Hepatocyte (in vitro differentiated cells): Measurements from ENCODE around the gene BSDC1. TPM values are rescaled to one million over a fixed set of nuclear protein-coding genes. Genes with fewer than 3 reads are reported as not detected.
"Not testable (repeated sequence)": the region's sequence is repeated elsewhere in the genome, so short reads cannot be mapped to it uniquely, and the experiment has no call there.

Experiments used
- DNase-seq: peaks from one replicate; pipeline ENCODE4 v3.0.0-alpha.2; 2016; ENCODE audit warnings: low spot score
- H2AFZ ChIP-seq: fragments of 200-600 bp; sonication (generic); 2 replicates; pipeline ENCODE4 v1.6.0; 2016; ENCODE audit warnings: antibody characterized with exemption, mild to moderate bottlenecking
- H3K27ac ChIP-seq: fragments of 200-600 bp; sonication (generic); 2 replicates; pipeline ENCODE4 v1.5.1; 2016; ENCODE audit warnings: mild to moderate bottlenecking
- H3K27me3 ChIP-seq: fragments of 200-600 bp; sonication (generic); 2 replicates; pipeline ENCODE4 v1.6.1; 2016
- H3K36me3 ChIP-seq: fragments of 200-600 bp; sonication (generic); replicated peaks from 2 replicates; pipeline ENCODE4 v1.5.1; 2016; ENCODE audit warnings: low read depth; ENCODE audit not compliant: insufficient read depth
- H3K4me1 ChIP-seq: fragments of 200-600 bp; sonication (generic); 2 replicates; pipeline ENCODE4 v1.5.1; 2016; ENCODE audit warnings: mild to moderate bottlenecking, moderate library complexity; ENCODE audit not compliant: insufficient read depth
- H3K4me2 ChIP-seq: fragments of 200-600 bp; sonication (generic); 2 replicates; pipeline ENCODE4 v1.6.0; 2016
- H3K4me3 ChIP-seq: fragments of 200-600 bp; sonication (generic); 2 replicates; pipeline ENCODE4 v1.5.1; 2016; ENCODE audit warnings: mild to moderate bottlenecking
- H3K79me2 ChIP-seq: fragments of 200-600 bp; sonication (generic); 2 replicates; pipeline ENCODE4 v1.6.0; 2017; ENCODE audit warnings: mild to moderate bottlenecking
- H3K9me2 ChIP-seq: fragments of 200-600 bp; sonication (generic); replicated peaks from 2 replicates; pipeline ENCODE4 v1.6.0; 2017; ENCODE audit warnings: mild to moderate bottlenecking; ENCODE audit not compliant: insufficient read depth
- H3K9me3 ChIP-seq: fragments of 200-600 bp; sonication (generic); 2 replicates; pipeline ENCODE4 v1.5.1; 2016; ENCODE audit warnings: low read depth, mild to moderate bottlenecking
- H4K20me1 ChIP-seq: fragments of 200-600 bp; sonication (generic); 2 replicates; pipeline ENCODE4 v1.6.0; 2016; ENCODE audit warnings: mild to moderate bottlenecking; ENCODE audit not compliant: insufficient read depth, poor library complexity, severe bottlenecking
- CTCF ChIP-seq: fragments of 200-600 bp; sonication (generic); IDR thresholded peaks from 2 replicates; pipeline ENCODE4 v1.5.1; 2016; ENCODE audit warnings: antibody characterized with exemption, mild to moderate bottlenecking; ENCODE audit not compliant: poor library complexity
- EZH2 ChIP-seq: fragments of 200-600 bp; sonication (generic); IDR thresholded peaks from 2 replicates; pipeline ENCODE4 v1.6.1; 2016; ENCODE audit warnings: antibody characterized with exemption, mild to moderate bottlenecking, borderline replicate concordance
- EZH2phosphoT487 ChIP-seq: fragments of 200-600 bp; sonication (generic); IDR thresholded peaks from one replicate; pipeline ENCODE4 v1.6.1; 2018; ENCODE audit warnings: antibody characterized with exemption, mild to moderate bottlenecking, low read depth, moderate library complexity; ENCODE audit not compliant: unreplicated experiment, severe bottlenecking
- WGBS: methylation state at CpG from one replicate; pipeline ENCODE4 v1.1.6; 2016; ENCODE audit warnings: low lambda C conversion rate; ENCODE audit errors: missing lambda C conversion rate; 5-methylcytosine and 5-hydroxymethylcytosine counted together
- polyA plus RNA-seq: library from polyadenylated mRNA; unstranded; fragments of >200 nt; fragmentation: Nextera tagmentation; extraction: Ambion mirVana; gene quantifications from 2 replicates; pipeline ENCODE4 v1.2.1, GENCODE V29; 2016
- total RNA-seq: library from RNA; depleted of rRNA; stranded (reverse); fragments of >200 nt; gene quantifications from 2 replicates; pipeline ENCODE4 v1.2.3, GENCODE V29; 2014

BSDC1 gene
- total RNA-seq (69.6 and 80.5 TPM in 2 replicates), polyA plus RNA-seq (56.2 and 65.7 TPM in 2 replicates)

GRCh38 chr1:32394141-32394889, at the start of gene BSDC1:
BSDC1 (minus strand) TSS chr1:32394441; CDS start chr1:32394414, 27 bp downstream.
- no peaks in the 10 kb centered on the region for H3K27me3 ChIP-seq
- no peaks in the 10 kb centered on the region for H3K9me3 ChIP-seq
- peak within 1 kb of the TSS; percentile 20 for H2AFZ ChIP-seq
- H4K20me1 ChIP-seq: peaks cover 14% of the 10 kb centered on the region
- peaks cover 21% of the 10 kb centered on the region for H3K4me1 ChIP-seq
- peak within 1 kb of the TSS; percentile 92 for H3K27ac ChIP-seq
- H3K9me2 ChIP-seq: no peaks in the 10 kb centered on the region
- H3K4me2 ChIP-seq: peak within 1 kb of the TSS; percentile 93
- H3K36me3 ChIP-seq: peaks cover 1% of the 10 kb centered on the region
- TF ChIP-seq EZH2 (no peak), CTCF (no peak)
- H3K4me3 ChIP-seq: peak within 1 kb of the TSS; percentile 47
- peak; percentile 99 for DNase-seq
- under 1% methylated on average over 39 of the region's 48 CpGs for WGBS
- H3K79me2 ChIP-seq: peaks cover 51% of the 10 kb centered on the region

GRCh38 chr1:32441467-32441866, 47.2 kb upstream of the BSDC1 start:
- H3K27ac ChIP-seq, H4K20me1 ChIP-seq, H3K9me3 ChIP-seq, H3K4me2 ChIP-seq, H3K9me2 ChIP-seq, H3K36me3 ChIP-seq, H3K4me1 ChIP-seq, DNase-seq, H3K27me3 ChIP-seq, H2AFZ ChIP-seq, H3K79me2 ChIP-seq, H3K4me3 ChIP-seq: not testable (repeated sequence)
- 96% methylated on average over 10 of the region's 10 CpGs for WGBS

GRCh38 chr1:32438777-32439176, 44.5 kb upstream of the BSDC1 start:
- H3K36me3 ChIP-seq, H2AFZ ChIP-seq, DNase-seq, H3K27ac ChIP-seq, H3K4me1 ChIP-seq, H3K27me3 ChIP-seq, H3K4me3 ChIP-seq, H3K9me3 ChIP-seq, H3K9me2 ChIP-seq, H4K20me1 ChIP-seq, H3K79me2 ChIP-seq, H3K4me2 ChIP-seq: not testable (repeated sequence)
- 90% methylated on average over 4 of the region's 4 CpGs for WGBS

- H3K27ac ChIP-seq: no peak overlapping the region
- H3K9me2 ChIP-seq: no peaks in the 10 kb centered on the region
- H2AFZ ChIP-seq: no peak overlapping the region
- H3K27me3 ChIP-seq: no peaks in the 10 kb centered on the region
- H3K4me1 ChIP-seq: no peaks in the 10 kb centered on the region
- no peak for DNase-seq
- TF ChIP-seq EZH2phosphoT487: no peak
- TF ChIP-seq CTCF: no peak
- no peak for TF ChIP-seq EZH2
- H3K36me3 ChIP-seq: no peaks in the 10 kb centered on the region
- H3K79me2 ChIP-seq: no peaks in the 10 kb centered on the region
- H3K9me3 ChIP-seq: no peaks in the 10 kb centered on the region
- H3K4me2 ChIP-seq: no peak overlapping the region
- no peak overlapping the region for H3K4me3 ChIP-seq
- H4K20me1 ChIP-seq: no peaks in the 10 kb centered on the region
- WGBS: 6% methylated on average over 1 of the region's 1 CpG
Measured at GRCh38 chr1:32438136-32438535, 43.9 kb upstream of the BSDC1 start.
